ENCODE data around the gene RASGEF1C.

Gene RASGEF1C

GRCh38 chr5:180180421-180180820 is 28.6 kb downstream of the RASGEF1C start:
- no peak for TF ChIP-seq SUZ12 (IDR thresholded peaks at IDR 0.05; ENCODE audit: extremely low read depth, insufficient read depth, insufficient read length)
- no peak for TF ChIP-seq YY1 (IDR thresholded peaks at IDR 0.05; ENCODE audit: insufficient read depth, insufficient read length)
- TF ChIP-seq ZNF274 (IDR thresholded peaks at IDR 0.05; ENCODE audit: low read depth, low read length): no peak
- H3K27me3 ChIP-seq (ENCODE audit: insufficient read depth, insufficient read length): no peaks in the 10 kb centered on the region
- no peak for DNase-seq (ENCODE audit: low read depth, low spot score)
- peaks cover 16% of the 10 kb centered on the region for H3K4me1 ChIP-seq (ENCODE audit: insufficient read depth, insufficient read length)
- no peak overlapping the region for H3K9ac ChIP-seq (ENCODE audit: insufficient read length, low read depth)
- H3K4me3 ChIP-seq (ENCODE audit: insufficient read length, low read depth): no peak overlapping the region
- no peaks in the 10 kb centered on the region for H3K9me3 ChIP-seq (ENCODE audit: insufficient read depth, low read length)
- no peaks in the 10 kb centered on the region for H3K36me3 ChIP-seq (ENCODE audit: insufficient read depth, insufficient read length, low read length)

- H3K4me1 ChIP-seq (ENCODE audit: insufficient read depth, insufficient read length): peaks cover 16% of the 10 kb centered on the region
- no peak overlapping the region for H3K4me3 ChIP-seq (ENCODE audit: insufficient read length, low read depth)
- no peaks in the 10 kb centered on the region for H3K27me3 ChIP-seq (ENCODE audit: insufficient read depth, insufficient read length)
- no peaks in the 10 kb centered on the region for H3K9me3 ChIP-seq (ENCODE audit: insufficient read depth, low read length)
- TF ChIP-seq YY1 (IDR thresholded peaks at IDR 0.05; ENCODE audit: insufficient read depth, insufficient read length) (no peak), SUZ12 (IDR thresholded peaks at IDR 0.05; ENCODE audit: extremely low read depth, insufficient read depth, insufficient read length) (no peak), ZNF274 (IDR thresholded peaks at IDR 0.05; ENCODE audit: low read depth, low read length) (no peak)
- no peaks in the 10 kb centered on the region for H3K36me3 ChIP-seq (ENCODE audit: insufficient read depth, insufficient read length, low read length)
- no peak for DNase-seq (ENCODE audit: low read depth, low spot score)
- H3K9ac ChIP-seq (ENCODE audit: insufficient read length, low read depth): no peak overlapping the region
Observed at GRCh38 chr5:180179442-180180420, 29.3 kb downstream of the RASGEF1C start.

GRCh38 chr5:180178531-180179441 is 30.2 kb downstream of the RASGEF1C start:
- Histone ChIP-seq H3K9me3 (ENCODE audit: insufficient read depth, low read length) (no peaks in the 10 kb centered on the region), H3K4me3 (ENCODE audit: insufficient read length, low read depth) (no peak overlapping the region), H3K4me1 (ENCODE audit: insufficient read depth, insufficient read length) (peaks cover 16% of the 10 kb centered on the region), H3K27me3 (ENCODE audit: insufficient read depth, insufficient read length) (no peaks in the 10 kb centered on the region), H3K36me3 (ENCODE audit: insufficient read depth, insufficient read length, low read length) (no peaks in the 10 kb centered on the region), H3K9ac (ENCODE audit: insufficient read length, low read depth) (peak overlapping the region; percentile 18)
- DNase-seq (ENCODE audit: low read depth, low spot score): no peak
- no peak for TF ChIP-seq YY1 (IDR thresholded peaks at IDR 0.05; ENCODE audit: insufficient read depth, insufficient read length)

- H3K4me3 ChIP-seq (ENCODE audit: insufficient read length, low read depth): no peak overlapping the region
- H3K4me1 ChIP-seq (ENCODE audit: insufficient read depth, insufficient read length): peaks cover 24% of the 10 kb centered on the region
- no peak for TF ChIP-seq ZNF274 (IDR thresholded peaks at IDR 0.05; ENCODE audit: low read depth, low read length)
- TF ChIP-seq SUZ12 (IDR thresholded peaks at IDR 0.05; ENCODE audit: extremely low read depth, insufficient read depth, insufficient read length): no peak
- TF ChIP-seq YY1 (IDR thresholded peaks at IDR 0.05; ENCODE audit: insufficient read depth, insufficient read length): no peak
- no peak for DNase-seq (ENCODE audit: low read depth, low spot score)
- no peak overlapping the region for H3K9ac ChIP-seq (ENCODE audit: insufficient read length, low read depth)
- no peaks in the 10 kb centered on the region for H3K36me3 ChIP-seq (ENCODE audit: insufficient read depth, insufficient read length, low read length)
- no peaks in the 10 kb centered on the region for H3K9me3 ChIP-seq (ENCODE audit: insufficient read depth, low read length)
- H3K27me3 ChIP-seq (ENCODE audit: insufficient read depth, insufficient read length): no peaks in the 10 kb centered on the region
Observed at GRCh38 chr5:180176191-180176590, 32.8 kb downstream of the RASGEF1C start.

GRCh38 chr5:180175015-180175431 is 34.0 kb downstream of the RASGEF1C start:
- Histone ChIP-seq H3K4me3 (ENCODE audit: insufficient read length, low read depth) (no peak overlapping the region), H3K36me3 (ENCODE audit: insufficient read depth, insufficient read length, low read length) (no peaks in the 10 kb centered on the region), H3K4me1 (ENCODE audit: insufficient read depth, insufficient read length) (peaks cover 22% of the 10 kb centered on the region), H3K9me3 (ENCODE audit: insufficient read depth, low read length) (no peaks in the 10 kb centered on the region), H3K9ac (ENCODE audit: insufficient read length, low read depth) (no peak overlapping the region), H3K27me3 (ENCODE audit: insufficient read depth, insufficient read length) (no peaks in the 10 kb centered on the region)
- DNase-seq (ENCODE audit: low read depth, low spot score): no peak
- TF ChIP-seq ZNF274 (IDR thresholded peaks at IDR 0.05; ENCODE audit: low read depth, low read length) (no peak), YY1 (IDR thresholded peaks at IDR 0.05; ENCODE audit: insufficient read depth, insufficient read length) (no peak), SUZ12 (IDR thresholded peaks at IDR 0.05; ENCODE audit: extremely low read depth, insufficient read depth, insufficient read length) (no peak)

- no peaks in the 10 kb centered on the region for H3K9me3 ChIP-seq (ENCODE audit: insufficient read depth, low read length)
- peaks cover 21% of the 10 kb centered on the region for H3K4me1 ChIP-seq (ENCODE audit: insufficient read depth, insufficient read length)
- no peaks in the 10 kb centered on the region for H3K36me3 ChIP-seq (ENCODE audit: insufficient read depth, insufficient read length, low read length)
- no peak overlapping the region for H3K4me3 ChIP-seq (ENCODE audit: insufficient read length, low read depth)
- DNase-seq (ENCODE audit: low read depth, low spot score): no peak
- no peak overlapping the region for H3K9ac ChIP-seq (ENCODE audit: insufficient read length, low read depth)
- TF ChIP-seq SUZ12 (IDR thresholded peaks at IDR 0.05; ENCODE audit: extremely low read depth, insufficient read depth, insufficient read length) (no peak), ZNF274 (IDR thresholded peaks at IDR 0.05; ENCODE audit: low read depth, low read length) (no peak), YY1 (IDR thresholded peaks at IDR 0.05; ENCODE audit: insufficient read depth, insufficient read length) (no peak)
- no peaks in the 10 kb centered on the region for H3K27me3 ChIP-seq (ENCODE audit: insufficient read depth, insufficient read length)
Observed at GRCh38 chr5:180174587-180174972, 34.4 kb downstream of the RASGEF1C start.

Data from NT2/D1 (cell line).